NCI-H2227 treated with DMSO at 0.1 percent for 48 hours (cell line): ENCODE measurements around the gene DRAM1.
"Not testable (repeated sequence)": the region's sequence is repeated elsewhere in the genome, so short reads cannot be mapped to it uniquely, and the experiment has no call there.

Experiments used
- DNase-seq: peaks from one replicate; lab custom pipeline; 2025; lab: John Stamatoyannopoulos, UW

Gene DRAM1

GRCh38 chr12:101906226-101906625 is 28.8 kb downstream of the DRAM1 start:
- DNase-seq = no peak

- no peak for DNase-seq
Measured at GRCh38 chr12:101908395-101908794, 31.0 kb downstream of the DRAM1 start.

GRCh38 chr12:101909646-101910045 is 32.3 kb downstream of the DRAM1 start:
- no peak for DNase-seq

GRCh38 chr12:101915841-101916240 is 38.5 kb downstream of the DRAM1 start:
- no peak for DNase-seq

- not testable (repeated sequence) for DNase-seq
Measured at GRCh38 chr12:101918805-101919204, 41.4 kb downstream of the DRAM1 start.

- no peak for DNase-seq
Measured at GRCh38 chr12:101919447-101919846, 42.1 kb downstream of the DRAM1 start.

GRCh38 chr12:101920906-101921305 is 43.5 kb downstream of the DRAM1 start:
- DNase-seq = no peak

- no peak for DNase-seq
Measured at GRCh38 chr12:101923045-101923718, 45.8 kb downstream of the DRAM1 start.

- no peak for DNase-seq
Measured at GRCh38 chr12:101924618-101925017, 47.2 kb downstream of the DRAM1 start.

- DNase-seq = no peak
Measured at GRCh38 chr12:101925361-101925760, 48.0 kb downstream of the DRAM1 start.

- DNase-seq = no peak
Measured at GRCh38 chr12:101925935-101926334, 48.6 kb downstream of the DRAM1 start.

- no peak for DNase-seq
Measured at GRCh38 chr12:101927036-101927435, 49.7 kb downstream of the DRAM1 start.

- no peak for DNase-seq
Measured at GRCh38 chr12:101927999-101928398, 50.6 kb downstream of the DRAM1 start.

- DNase-seq = no peak
Measured at GRCh38 chr12:101928556-101928955, 51.2 kb downstream of the DRAM1 start.

- no peak for DNase-seq
Measured at GRCh38 chr12:101929365-101930041, 52.1 kb downstream of the DRAM1 start.

- no peak for DNase-seq
Measured at GRCh38 chr12:101931498-101932326, 54.3 kb downstream of the DRAM1 start.

- no peak for DNase-seq
Measured at GRCh38 chr12:101933866-101934514, 56.6 kb downstream of the DRAM1 start.

- DNase-seq = no peak
Measured at GRCh38 chr12:101935890-101936746, 58.7 kb downstream of the DRAM1 start.

GRCh38 chr12:101939306-101939705 is 61.9 kb downstream of the DRAM1 start:
- no peak for DNase-seq

GRCh38 chr12:101939856-101940265 is 62.5 kb downstream of the DRAM1 start:
- DNase-seq = peak; percentile 42

- DNase-seq = no peak
Measured at GRCh38 chr12:101940400-101940950, 63.1 kb downstream of the DRAM1 start.
